22Rv1 (cell line): ENCODE results near the gene STK39.

Source experiments
- ZFX ChIP-seq: fragments of 450-650 bp; IDR thresholded peaks from 2 replicates; pipeline ENCODE4 v1.6.1; 2017; ENCODE audit warnings: antibody characterized with exemption, borderline replicate concordance
- TF ChIP-seq, protein P1 (sequence below): fragments of 450-650 bp; IDR thresholded peaks from 2 replicates; pipeline ENCODE4 v1.5.1; 2017; ENCODE audit warnings: mild to moderate bottlenecking

DNA sequence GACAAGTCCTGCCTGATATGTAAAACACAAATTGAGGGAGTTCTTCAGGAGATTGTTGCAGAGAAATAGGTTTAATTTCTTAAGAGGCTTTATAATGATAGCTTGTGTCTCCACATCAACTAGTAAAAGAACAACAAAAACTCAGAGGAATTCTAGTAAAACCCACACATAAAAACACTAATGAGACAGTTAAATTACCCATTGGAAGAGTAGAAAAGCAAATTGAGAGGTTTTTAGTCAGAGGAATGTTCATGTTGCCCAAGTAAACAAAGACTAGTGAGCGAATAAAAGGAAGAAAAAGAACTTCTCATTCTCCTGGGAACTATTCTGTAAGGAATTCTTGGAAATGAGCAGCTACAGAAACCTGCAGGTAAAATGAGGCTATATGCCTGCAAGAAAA, 330.6 kb downstream of the STK39 start:
- TF ChIP-seq, protein P1, sequence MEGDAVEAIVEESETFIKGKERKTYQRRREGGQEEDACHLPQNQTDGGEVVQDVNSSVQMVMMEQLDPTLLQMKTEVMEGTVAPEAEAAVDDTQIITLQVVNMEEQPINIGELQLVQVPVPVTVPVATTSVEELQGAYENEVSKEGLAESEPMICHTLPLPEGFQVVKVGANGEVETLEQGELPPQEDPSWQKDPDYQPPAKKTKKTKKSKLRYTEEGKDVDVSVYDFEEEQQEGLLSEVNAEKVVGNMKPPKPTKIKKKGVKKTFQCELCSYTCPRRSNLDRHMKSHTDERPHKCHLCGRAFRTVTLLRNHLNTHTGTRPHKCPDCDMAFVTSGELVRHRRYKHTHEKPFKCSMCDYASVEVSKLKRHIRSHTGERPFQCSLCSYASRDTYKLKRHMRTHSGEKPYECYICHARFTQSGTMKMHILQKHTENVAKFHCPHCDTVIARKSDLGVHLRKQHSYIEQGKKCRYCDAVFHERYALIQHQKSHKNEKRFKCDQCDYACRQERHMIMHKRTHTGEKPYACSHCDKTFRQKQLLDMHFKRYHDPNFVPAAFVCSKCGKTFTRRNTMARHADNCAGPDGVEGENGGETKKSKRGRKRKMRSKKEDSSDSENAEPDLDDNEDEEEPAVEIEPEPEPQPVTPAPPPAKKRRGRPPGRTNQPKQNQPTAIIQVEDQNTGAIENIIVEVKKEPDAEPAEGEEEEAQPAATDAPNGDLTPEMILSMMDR, result no peak
- no peak for TF ChIP-seq ZFX
